ENCODE data around the gene IPO4. TPM values are rescaled to one million over a fixed set of nuclear protein-coding genes. Genes with fewer than 3 reads are reported as not detected.

The IPO4 gene
- total and polyA plus RNA-seq, 9 of the 15 experiments (the other 6 are each of a cell fraction or from before 2014, with no cell fraction given): 7.3 to 122 (median 31.8) TPM

DNA sequence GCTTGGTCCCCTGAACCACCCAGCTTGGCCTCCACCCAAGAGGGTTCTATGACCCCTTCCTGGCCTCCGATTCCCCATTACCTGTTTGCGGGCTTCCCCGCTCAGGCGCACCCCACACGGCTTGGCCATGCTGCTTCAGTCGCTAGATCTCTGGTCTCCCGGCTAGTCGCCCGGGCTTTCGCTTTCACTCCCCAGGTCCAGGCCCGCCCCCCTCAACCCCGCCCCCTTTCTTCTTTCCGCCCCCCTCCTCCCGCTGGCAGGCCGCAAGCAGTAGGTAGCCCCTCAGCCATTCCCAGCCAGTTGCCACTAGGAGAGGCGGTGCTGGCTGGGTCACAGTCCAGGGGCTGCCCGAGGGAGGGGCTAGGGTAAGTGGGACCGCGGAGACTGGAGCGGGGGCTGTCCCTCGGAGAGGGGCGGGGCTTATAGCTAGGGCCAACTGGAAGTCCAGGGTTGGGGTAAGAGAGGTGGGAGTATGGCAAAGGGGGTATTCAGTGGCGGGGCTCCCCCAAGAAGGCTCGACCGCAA is 42.1 kb downstream of the IPO4 start, which contains the start of gene PSME2 (continued):
- TF ChIP-seq, protein P1, sequence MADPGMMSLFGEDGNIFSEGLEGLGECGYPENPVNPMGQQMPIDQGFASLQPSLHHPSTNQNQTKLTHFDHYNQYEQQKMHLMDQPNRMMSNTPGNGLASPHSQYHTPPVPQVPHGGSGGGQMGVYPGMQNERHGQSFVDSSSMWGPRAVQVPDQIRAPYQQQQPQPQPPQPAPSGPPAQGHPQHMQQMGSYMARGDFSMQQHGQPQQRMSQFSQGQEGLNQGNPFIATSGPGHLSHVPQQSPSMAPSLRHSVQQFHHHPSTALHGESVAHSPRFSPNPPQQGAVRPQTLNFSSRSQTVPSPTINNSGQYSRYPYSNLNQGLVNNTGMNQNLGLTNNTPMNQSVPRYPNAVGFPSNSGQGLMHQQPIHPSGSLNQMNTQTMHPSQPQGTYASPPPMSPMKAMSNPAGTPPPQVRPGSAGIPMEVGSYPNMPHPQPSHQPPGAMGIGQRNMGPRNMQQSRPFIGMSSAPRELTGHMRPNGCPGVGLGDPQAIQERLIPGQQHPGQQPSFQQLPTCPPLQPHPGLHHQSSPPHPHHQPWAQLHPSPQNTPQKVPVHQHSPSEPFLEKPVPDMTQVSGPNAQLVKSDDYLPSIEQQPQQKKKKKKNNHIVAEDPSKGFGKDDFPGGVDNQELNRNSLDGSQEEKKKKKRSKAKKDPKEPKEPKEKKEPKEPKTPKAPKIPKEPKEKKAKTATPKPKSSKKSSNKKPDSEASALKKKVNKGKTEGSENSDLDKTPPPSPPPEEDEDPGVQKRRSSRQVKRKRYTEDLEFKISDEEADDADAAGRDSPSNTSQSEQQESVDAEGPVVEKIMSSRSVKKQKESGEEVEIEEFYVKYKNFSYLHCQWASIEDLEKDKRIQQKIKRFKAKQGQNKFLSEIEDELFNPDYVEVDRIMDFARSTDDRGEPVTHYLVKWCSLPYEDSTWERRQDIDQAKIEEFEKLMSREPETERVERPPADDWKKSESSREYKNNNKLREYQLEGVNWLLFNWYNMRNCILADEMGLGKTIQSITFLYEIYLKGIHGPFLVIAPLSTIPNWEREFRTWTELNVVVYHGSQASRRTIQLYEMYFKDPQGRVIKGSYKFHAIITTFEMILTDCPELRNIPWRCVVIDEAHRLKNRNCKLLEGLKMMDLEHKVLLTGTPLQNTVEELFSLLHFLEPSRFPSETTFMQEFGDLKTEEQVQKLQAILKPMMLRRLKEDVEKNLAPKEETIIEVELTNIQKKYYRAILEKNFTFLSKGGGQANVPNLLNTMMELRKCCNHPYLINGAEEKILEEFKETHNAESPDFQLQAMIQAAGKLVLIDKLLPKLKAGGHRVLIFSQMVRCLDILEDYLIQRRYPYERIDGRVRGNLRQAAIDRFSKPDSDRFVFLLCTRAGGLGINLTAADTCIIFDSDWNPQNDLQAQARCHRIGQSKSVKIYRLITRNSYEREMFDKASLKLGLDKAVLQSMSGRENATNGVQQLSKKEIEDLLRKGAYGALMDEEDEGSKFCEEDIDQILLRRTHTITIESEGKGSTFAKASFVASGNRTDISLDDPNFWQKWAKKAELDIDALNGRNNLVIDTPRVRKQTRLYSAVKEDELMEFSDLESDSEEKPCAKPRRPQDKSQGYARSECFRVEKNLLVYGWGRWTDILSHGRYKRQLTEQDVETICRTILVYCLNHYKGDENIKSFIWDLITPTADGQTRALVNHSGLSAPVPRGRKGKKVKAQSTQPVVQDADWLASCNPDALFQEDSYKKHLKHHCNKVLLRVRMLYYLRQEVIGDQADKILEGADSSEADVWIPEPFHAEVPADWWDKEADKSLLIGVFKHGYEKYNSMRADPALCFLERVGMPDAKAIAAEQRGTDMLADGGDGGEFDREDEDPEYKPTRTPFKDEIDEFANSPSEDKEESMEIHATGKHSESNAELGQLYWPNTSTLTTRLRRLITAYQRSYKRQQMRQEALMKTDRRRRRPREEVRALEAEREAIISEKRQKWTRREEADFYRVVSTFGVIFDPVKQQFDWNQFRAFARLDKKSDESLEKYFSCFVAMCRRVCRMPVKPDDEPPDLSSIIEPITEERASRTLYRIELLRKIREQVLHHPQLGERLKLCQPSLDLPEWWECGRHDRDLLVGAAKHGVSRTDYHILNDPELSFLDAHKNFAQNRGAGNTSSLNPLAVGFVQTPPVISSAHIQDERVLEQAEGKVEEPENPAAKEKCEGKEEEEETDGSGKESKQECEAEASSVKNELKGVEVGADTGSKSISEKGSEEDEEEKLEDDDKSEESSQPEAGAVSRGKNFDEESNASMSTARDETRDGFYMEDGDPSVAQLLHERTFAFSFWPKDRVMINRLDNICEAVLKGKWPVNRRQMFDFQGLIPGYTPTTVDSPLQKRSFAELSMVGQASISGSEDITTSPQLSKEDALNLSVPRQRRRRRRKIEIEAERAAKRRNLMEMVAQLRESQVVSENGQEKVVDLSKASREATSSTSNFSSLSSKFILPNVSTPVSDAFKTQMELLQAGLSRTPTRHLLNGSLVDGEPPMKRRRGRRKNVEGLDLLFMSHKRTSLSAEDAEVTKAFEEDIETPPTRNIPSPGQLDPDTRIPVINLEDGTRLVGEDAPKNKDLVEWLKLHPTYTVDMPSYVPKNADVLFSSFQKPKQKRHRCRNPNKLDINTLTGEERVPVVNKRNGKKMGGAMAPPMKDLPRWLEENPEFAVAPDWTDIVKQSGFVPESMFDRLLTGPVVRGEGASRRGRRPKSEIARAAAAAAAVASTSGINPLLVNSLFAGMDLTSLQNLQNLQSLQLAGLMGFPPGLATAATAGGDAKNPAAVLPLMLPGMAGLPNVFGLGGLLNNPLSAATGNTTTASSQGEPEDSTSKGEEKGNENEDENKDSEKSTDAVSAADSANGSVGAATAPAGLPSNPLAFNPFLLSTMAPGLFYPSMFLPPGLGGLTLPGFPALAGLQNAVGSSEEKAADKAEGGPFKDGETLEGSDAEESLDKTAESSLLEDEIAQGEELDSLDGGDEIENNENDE (IDR thresholded peaks at IDR 0.05; ENCODE audit: low read depth, low read length): no peak
- TF ChIP-seq NCOR1 (IDR thresholded peaks at IDR 0.05): no peak
- TF ChIP-seq YY1 (IDR thresholded peaks at IDR 0.05; ENCODE audit: borderline replicate concordance in 1 of 3, control insufficient read depth in 1 of 3, extremely low read depth in 1 of 3, insufficient read depth in 3 of 3, insufficient read length in 1 of 3, insufficient replicate concordance in 2 of 3, low read depth in 1 of 3, low read length in 2 of 3): peak in 1 of 3 experiments; percentile 46
- no peak for TF ChIP-seq NR2F6 (CRISPR knock-in tag; IDR thresholded peaks at IDR 0.05)
- no peak for TF ChIP-seq ZNF449 (CRISPR knock-in tag; IDR thresholded peaks at IDR 0.05)
- no peak for TF ChIP-seq MCM2 (IDR thresholded peaks at IDR 0.05; ENCODE audit: low read depth)
- no peak; the same call in 1 of the 2 replicates for TF ChIP-seq ETS1 (conservative IDR thresholded peaks at IDR 0.05; ENCODE audit: control insufficient read depth, low read depth, low read length)
- TF ChIP-seq CXXC5 (CRISPR knock-in tag; IDR thresholded peaks at IDR 0.05): 0 out of 2 replicates have a peak, but pooled peaks have one; percentile 7
- 0 out of 2 replicates have a peak, but pooled peaks have one; percentile 8 for TF ChIP-seq RBFOX2 (IDR thresholded peaks at IDR 0.05; ENCODE audit: low read depth, low read length)
